ENCODE data around the gene TMEM121.

GRCh38 chr14:105493921-105494605, 32.3 kb upstream of the TMEM121 start:
- no peak for TF ChIP-seq CTCF (IDR thresholded peaks at IDR 0.05; ENCODE audit: low read depth, low read length, poor library complexity, severe bottlenecking)
- TF ChIP-seq EZH2phosphoT487 (IDR thresholded peaks at IDR 0.05; ENCODE audit: borderline replicate concordance, low read length), result no peak
